ENCODE measurements around the gene CYP21A2.
"Not testable (repeated sequence)": the region's sequence is repeated elsewhere in the genome, so short reads cannot be mapped to it uniquely, and the experiment has no call there.

The CYP21A2 gene

GRCh38 chr6:32037598-32038524, at the start of gene CYP21A2:
TSS of gene CYP21A2 (plus strand) at chr6:32038415. CDS start at chr6:32038423, 8 bp downstream.
- not testable (repeated sequence) for DNase-seq

GRCh38 chr6:31989363-31989762, 48.9 kb upstream of the CYP21A2 start:
- DNase-seq, result not testable (repeated sequence)

GRCh38 chr6:31994421-31994820, 43.8 kb upstream of the CYP21A2 start:
- not testable (repeated sequence) for DNase-seq

GRCh38 chr6:31996385-31996784, 41.8 kb upstream of the CYP21A2 start:
- DNase-seq, result not testable (repeated sequence)

GRCh38 chr6:32002546-32003268, 35.5 kb upstream of the CYP21A2 start:
- not testable (repeated sequence) for DNase-seq

GRCh38 chr6:32003301-32003700, 34.9 kb upstream of the CYP21A2 start:
- DNase-seq, result not testable (repeated sequence)

- DNase-seq, result not testable (repeated sequence)
Measured at GRCh38 chr6:32004393-32004792, 33.8 kb upstream of the CYP21A2 start.

GRCh38 chr6:32004864-32005537, 33.2 kb upstream of the CYP21A2 start:
- DNase-seq, result not testable (repeated sequence)

- DNase-seq, result not testable (repeated sequence)
Measured at GRCh38 chr6:32005538-32005880, 32.7 kb upstream of the CYP21A2 start.

- not testable (repeated sequence) for DNase-seq
Measured at GRCh38 chr6:32005991-32006529, 32.2 kb upstream of the CYP21A2 start.

GRCh38 chr6:32007086-32007485, 31.1 kb upstream of the CYP21A2 start:
- not testable (repeated sequence) for DNase-seq

- DNase-seq, result not testable (repeated sequence)
Measured at GRCh38 chr6:32008037-32008436, 30.2 kb upstream of the CYP21A2 start.

GRCh38 chr6:32008616-32009015, 29.6 kb upstream of the CYP21A2 start:
- not testable (repeated sequence) for DNase-seq

GRCh38 chr6:32009537-32009936, 28.7 kb upstream of the CYP21A2 start:
- not testable (repeated sequence) for DNase-seq

- DNase-seq, result not testable (repeated sequence)
Measured at GRCh38 chr6:32010856-32011530, 27.2 kb upstream of the CYP21A2 start.

- DNase-seq, result not testable (repeated sequence)
Measured at GRCh38 chr6:32012941-32013617, 25.1 kb upstream of the CYP21A2 start.

GRCh38 chr6:32013738-32014137, 24.5 kb upstream of the CYP21A2 start:
- not testable (repeated sequence) for DNase-seq

- not testable (repeated sequence) for DNase-seq
Measured at GRCh38 chr6:32014547-32014946, 23.7 kb upstream of the CYP21A2 start, which contains the start of gene C4B. TSS of gene C4B (plus strand) at chr6:32014795. CDS start at chr6:32014846, 51 bp downstream.

GRCh38 chr6:32022100-32022499, 16.1 kb upstream of the CYP21A2 start:
- DNase-seq, result not testable (repeated sequence)

- DNase-seq, result not testable (repeated sequence)
Measured at GRCh38 chr6:32028631-32029030, 9.6 kb upstream of the CYP21A2 start.

GRCh38 chr6:32029553-32029952, 8.7 kb upstream of the CYP21A2 start:
- not testable (repeated sequence) for DNase-seq
